Measurements from ENCODE around the gene LEKR1.

LEKR1 gene

DNA sequence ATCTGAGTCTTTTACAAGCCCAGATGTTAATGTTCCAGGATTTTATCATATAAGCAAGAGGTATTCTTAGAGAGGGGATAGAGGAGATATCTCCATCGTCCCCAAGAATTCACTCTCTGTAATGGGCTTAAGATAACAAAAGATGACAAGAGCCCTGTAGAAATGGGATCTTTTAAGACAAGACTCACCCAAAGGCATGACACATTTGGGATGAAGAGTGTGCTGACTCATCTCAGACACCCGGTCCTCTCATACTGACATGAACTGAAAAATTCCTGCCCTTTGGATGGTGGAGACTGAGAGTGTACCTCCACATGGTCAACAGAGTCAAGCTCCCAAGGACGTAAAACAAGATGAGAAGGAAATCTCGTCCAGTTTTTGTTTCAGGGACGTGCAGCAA, 11.0 kb downstream of the LEKR1 start:
- no peak overlapping the region for H2AFZ ChIP-seq (ENCODE audit: low read length, unreplicated experiment)
- H3K27ac ChIP-seq (ENCODE audit: low read depth, low read length), result no peak overlapping the region
- H3K27me3 ChIP-seq (ENCODE audit: insufficient read depth, low read length), result no peaks in the 10 kb centered on the region
- no peaks in the 10 kb centered on the region for H3K36me3 ChIP-seq (ENCODE audit: insufficient read depth, low read length)
- H3K79me2 ChIP-seq (ENCODE audit: control insufficient read depth, insufficient read depth, low read length, unreplicated experiment), result no peaks in the 10 kb centered on the region
- H3K4me1 ChIP-seq (ENCODE audit: control insufficient read depth, insufficient read depth, low read length, unreplicated experiment), result peaks cover 8% of the 10 kb centered on the region
- H3K4me3 ChIP-seq (ENCODE audit: low read depth, low read length), result no peak overlapping the region

DNA sequence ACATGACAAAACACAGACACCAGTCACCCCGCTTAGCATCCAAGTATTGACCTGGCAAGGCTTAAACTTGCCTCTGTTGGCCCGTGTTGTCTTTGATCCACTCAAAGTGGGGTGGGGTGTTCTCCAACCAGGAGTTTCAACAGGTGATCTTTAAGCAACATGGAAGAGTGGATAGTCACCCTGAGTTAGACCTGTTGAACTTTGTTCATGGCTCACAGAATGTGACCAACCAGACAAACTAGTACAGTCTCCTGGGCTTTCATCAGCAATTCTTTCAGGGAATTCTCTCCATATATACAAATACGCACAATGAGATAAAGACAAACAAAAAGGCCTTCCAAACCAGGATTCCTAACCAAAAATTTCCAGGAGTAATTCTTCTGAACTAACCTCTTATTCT, 11.9 kb downstream of the LEKR1 start:
- Histone ChIP-seq H3K4me3 (ENCODE audit: low read depth, low read length) (no peak overlapping the region), H3K27me3 (ENCODE audit: insufficient read depth, low read length) (no peaks in the 10 kb centered on the region), H3K4me1 (ENCODE audit: control insufficient read depth, insufficient read depth, low read length, unreplicated experiment) (peaks cover 8% of the 10 kb centered on the region), H3K36me3 (ENCODE audit: insufficient read depth, low read length) (no peaks in the 10 kb centered on the region), H3K27ac (ENCODE audit: low read depth, low read length) (no peak overlapping the region), H3K79me2 (ENCODE audit: control insufficient read depth, insufficient read depth, low read length, unreplicated experiment) (no peaks in the 10 kb centered on the region), H2AFZ (ENCODE audit: low read length, unreplicated experiment) (no peak overlapping the region)

DNA sequence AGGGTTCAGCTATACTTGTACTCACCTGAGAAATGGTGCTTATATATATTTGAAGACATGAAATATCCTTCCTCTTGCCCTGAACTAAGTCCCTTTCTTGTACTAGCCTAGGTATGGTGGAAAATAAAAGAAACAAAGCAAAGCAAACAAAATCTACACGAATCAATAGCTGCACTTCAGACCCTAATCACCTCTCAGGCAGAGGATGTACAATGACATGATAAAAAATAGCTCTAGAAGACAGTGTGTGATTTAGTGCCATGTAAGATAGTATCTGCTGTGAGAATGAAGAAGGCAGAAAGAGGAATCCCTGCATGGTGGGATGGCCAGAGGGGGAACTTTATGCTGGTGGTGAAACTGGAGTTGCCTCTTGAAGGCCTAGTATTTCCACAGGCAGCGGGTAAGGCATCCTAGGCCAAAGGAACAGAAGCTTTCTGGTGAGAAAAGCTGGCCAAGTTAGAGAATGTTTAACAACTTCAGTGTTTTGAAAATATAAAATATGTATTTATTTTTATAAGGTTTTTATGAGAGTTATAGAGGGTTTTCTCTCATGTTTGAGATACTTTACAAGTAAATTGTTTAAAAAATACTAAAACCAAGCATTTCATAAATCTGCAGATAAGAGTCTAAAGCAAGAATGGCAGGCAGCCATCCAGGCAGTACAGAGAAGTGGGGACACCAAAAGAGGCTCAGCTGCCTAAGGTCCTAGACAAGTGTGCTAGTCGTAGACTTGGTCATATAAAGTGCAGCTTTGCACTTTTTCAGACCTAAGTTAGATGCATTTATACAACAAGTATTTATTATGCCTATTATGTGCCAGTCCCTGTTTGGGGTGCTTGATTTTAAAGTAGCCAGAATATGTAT, 14.9 kb downstream of the LEKR1 start:
- Histone ChIP-seq H3K27me3 (ENCODE audit: insufficient read depth, low read length) (no peaks in the 10 kb centered on the region), H2AFZ (ENCODE audit: low read length, unreplicated experiment) (no peak overlapping the region)

DNA sequence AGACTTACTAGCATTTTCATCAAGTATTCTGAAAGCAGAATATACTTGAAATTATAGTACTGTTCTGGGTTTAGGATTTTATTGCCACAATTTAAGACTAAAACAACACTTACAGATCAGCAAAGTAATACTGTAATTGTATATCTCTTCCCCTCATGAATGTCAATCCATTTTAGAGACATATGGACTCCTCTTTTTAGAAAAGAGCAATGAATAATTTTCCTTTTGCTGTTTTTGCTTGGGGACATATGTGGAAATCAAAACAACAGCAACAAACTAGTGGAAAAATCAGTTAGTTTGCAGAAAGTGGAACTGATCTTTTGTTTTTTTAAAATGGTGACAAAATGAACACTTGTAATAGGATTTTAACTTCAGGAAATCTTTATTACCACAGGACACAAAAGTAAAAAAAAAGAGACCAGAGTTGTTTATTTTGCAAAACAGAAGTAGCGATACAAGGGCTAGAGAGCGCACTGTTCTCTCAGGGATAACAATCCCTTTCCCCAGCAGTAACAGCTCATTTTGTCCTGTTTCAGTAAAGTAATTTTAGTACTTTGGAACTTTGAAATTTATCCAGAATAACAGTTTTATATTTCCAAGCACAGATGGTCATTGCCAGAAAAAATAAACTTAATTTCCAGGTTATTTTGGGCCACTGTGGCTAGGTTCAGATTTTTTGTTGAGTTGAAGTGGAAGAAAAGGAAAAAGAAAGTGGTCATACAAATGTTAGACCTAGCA, 17.1 kb downstream of the LEKR1 start:
- H3K27ac ChIP-seq (ENCODE audit: low read depth, low read length), result no peak overlapping the region
- H3K4me3 ChIP-seq (ENCODE audit: low read depth, low read length), result no peak overlapping the region; the same call in 1 of the 2 replicates
- no peak overlapping the region for H2AFZ ChIP-seq (ENCODE audit: low read length, unreplicated experiment)
- H3K27me3 ChIP-seq (ENCODE audit: insufficient read depth, low read length), result no peaks in the 10 kb centered on the region
- H3K36me3 ChIP-seq (ENCODE audit: insufficient read depth, low read length), result no peaks in the 10 kb centered on the region
- H3K4me1 ChIP-seq (ENCODE audit: control insufficient read depth, insufficient read depth, low read length, unreplicated experiment), result no peaks in the 10 kb centered on the region
- H3K79me2 ChIP-seq (ENCODE audit: control insufficient read depth, insufficient read depth, low read length, unreplicated experiment), result no peaks in the 10 kb centered on the region

More for the DNA sequence above, 14.9 kb downstream of the LEKR1 start:
- Histone ChIP-seq H3K27ac (ENCODE audit: low read depth, low read length) (no peak overlapping the region), H3K36me3 (ENCODE audit: insufficient read depth, low read length) (no peaks in the 10 kb centered on the region), H3K79me2 (ENCODE audit: control insufficient read depth, insufficient read depth, low read length, unreplicated experiment) (no peaks in the 10 kb centered on the region), H3K4me3 (ENCODE audit: low read depth, low read length) (no peak overlapping the region), H3K4me1 (ENCODE audit: control insufficient read depth, insufficient read depth, low read length, unreplicated experiment) (peaks cover 8% of the 10 kb centered on the region)

DNA sequence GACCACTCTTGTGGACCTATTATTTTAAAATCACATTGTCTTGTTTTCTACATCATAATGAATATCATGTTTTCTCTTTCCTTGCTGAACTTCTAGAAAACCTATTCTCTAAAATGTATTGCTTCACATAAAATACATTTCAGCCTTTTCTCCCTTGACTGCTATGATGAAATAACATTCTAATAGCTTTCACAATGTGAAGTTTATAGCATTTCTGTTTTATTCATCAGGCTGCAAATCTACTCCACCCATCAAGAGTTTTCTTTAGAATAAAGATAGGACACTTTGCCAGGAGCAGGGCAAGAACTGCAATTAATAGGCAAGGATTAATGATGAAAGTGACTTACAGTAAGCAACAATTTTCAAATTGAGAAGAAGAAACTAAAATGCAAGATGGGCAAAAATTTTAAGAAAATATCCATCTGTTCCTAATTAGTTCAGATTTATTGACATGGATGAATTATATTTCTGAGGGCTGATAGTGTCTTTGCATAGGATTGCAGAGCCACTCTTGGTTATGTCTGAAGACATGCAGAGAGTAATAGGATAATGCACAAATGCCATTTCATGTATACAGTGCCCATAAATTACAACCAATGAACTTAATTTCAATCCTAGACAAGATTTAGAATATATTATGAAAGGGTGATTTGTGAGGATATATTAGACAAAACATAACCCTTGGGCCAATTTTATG, 21.7 kb downstream of the LEKR1 start:
- Histone ChIP-seq H2AFZ (ENCODE audit: low read length, unreplicated experiment) (no peak overlapping the region), H3K4me3 (ENCODE audit: low read depth, low read length) (no peak overlapping the region), H3K36me3 (ENCODE audit: insufficient read depth, low read length) (no peaks in the 10 kb centered on the region), H3K27ac (ENCODE audit: low read depth, low read length) (no peak overlapping the region), H3K4me1 (ENCODE audit: control insufficient read depth, insufficient read depth, low read length, unreplicated experiment) (no peaks in the 10 kb centered on the region), H3K79me2 (ENCODE audit: control insufficient read depth, insufficient read depth, low read length, unreplicated experiment) (no peaks in the 10 kb centered on the region), H3K27me3 (ENCODE audit: insufficient read depth, low read length) (no peaks in the 10 kb centered on the region)

DNA sequence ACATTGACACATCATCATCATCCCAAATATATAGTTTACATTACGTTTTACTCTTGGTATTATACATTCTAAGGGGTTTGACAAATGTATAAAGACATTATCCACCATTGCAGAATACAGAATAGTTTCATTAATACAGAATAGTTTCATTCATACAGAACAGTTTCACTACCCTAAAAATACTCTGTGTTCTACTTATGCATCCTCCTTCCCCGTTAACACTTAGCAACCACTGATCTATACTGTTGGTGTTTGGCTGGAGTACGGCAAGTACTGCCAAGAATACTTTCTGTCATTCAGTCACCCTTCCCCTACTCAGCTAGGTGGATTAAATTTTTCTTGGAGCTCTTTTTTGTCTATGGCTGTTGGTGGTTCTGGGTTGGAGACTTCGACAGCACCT, 33.4 kb downstream of the LEKR1 start:
- Histone ChIP-seq H3K36me3 (ENCODE audit: insufficient read depth, low read length) (no peaks in the 10 kb centered on the region), H3K27me3 (ENCODE audit: insufficient read depth, low read length) (no peaks in the 10 kb centered on the region), H3K27ac (ENCODE audit: low read depth, low read length) (no peak overlapping the region), H3K4me3 (ENCODE audit: low read depth, low read length) (no peak overlapping the region), H2AFZ (ENCODE audit: low read length, unreplicated experiment) (no peak overlapping the region), H3K4me1 (ENCODE audit: control insufficient read depth, insufficient read depth, low read length, unreplicated experiment) (no peaks in the 10 kb centered on the region), H3K79me2 (ENCODE audit: control insufficient read depth, insufficient read depth, low read length, unreplicated experiment) (no peaks in the 10 kb centered on the region)

DNA sequence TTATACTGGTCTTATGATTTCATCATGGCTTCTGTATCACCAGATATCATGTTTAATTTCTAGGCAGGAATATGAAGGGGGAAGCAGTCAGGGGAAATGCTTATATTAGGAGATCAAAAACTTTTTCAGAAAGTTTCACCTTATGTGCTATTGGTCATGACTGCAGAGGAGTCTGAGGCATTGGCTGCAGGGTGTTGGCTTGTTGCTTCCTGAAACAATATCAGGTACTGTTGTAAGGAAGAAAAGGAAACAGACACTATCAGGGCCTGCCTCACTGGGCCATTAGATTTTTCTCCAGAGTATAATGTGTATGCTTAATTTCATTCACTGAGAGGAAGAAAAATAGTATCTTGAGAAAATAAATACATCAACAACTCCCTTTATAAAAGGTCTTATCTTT, 34.7 kb downstream of the LEKR1 start:
- Histone ChIP-seq H2AFZ (ENCODE audit: low read length, unreplicated experiment) (no peak overlapping the region), H3K4me1 (ENCODE audit: control insufficient read depth, insufficient read depth, low read length, unreplicated experiment) (no peaks in the 10 kb centered on the region), H3K27me3 (ENCODE audit: insufficient read depth, low read length) (no peaks in the 10 kb centered on the region), H3K36me3 (ENCODE audit: insufficient read depth, low read length) (no peaks in the 10 kb centered on the region), H3K4me3 (ENCODE audit: low read depth, low read length) (no peak overlapping the region), H3K27ac (ENCODE audit: low read depth, low read length) (no peak overlapping the region), H3K79me2 (ENCODE audit: control insufficient read depth, insufficient read depth, low read length, unreplicated experiment) (no peaks in the 10 kb centered on the region)

DNA sequence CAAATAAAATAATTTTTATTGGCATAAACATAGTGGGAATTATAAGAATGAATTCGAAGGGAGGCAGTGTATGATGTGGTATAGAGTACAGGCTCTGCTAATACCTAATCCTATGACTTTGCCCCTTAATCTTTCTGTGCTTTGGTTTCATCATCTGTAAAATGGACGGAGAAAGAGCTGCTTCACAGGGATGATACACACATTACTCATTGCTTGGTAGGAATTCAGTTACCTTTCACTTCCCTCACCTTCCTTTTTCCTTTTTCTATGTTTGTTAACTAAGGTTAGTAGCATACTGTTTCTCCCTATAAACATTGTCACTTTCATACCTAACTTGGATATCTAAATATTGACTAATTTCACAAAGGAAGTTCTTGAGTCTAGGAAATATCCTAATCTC, 36.2 kb downstream of the LEKR1 start:
- H3K4me1 ChIP-seq (ENCODE audit: control insufficient read depth, insufficient read depth, low read length, unreplicated experiment), result no peaks in the 10 kb centered on the region
- no peak overlapping the region for H3K4me3 ChIP-seq (ENCODE audit: low read depth, low read length)
- no peaks in the 10 kb centered on the region for H3K79me2 ChIP-seq (ENCODE audit: control insufficient read depth, insufficient read depth, low read length, unreplicated experiment)
- no peak overlapping the region for H3K27ac ChIP-seq (ENCODE audit: low read depth, low read length)
- H3K27me3 ChIP-seq (ENCODE audit: insufficient read depth, low read length), result no peaks in the 10 kb centered on the region
- no peaks in the 10 kb centered on the region for H3K36me3 ChIP-seq (ENCODE audit: insufficient read depth, low read length)
- no peak overlapping the region for H2AFZ ChIP-seq (ENCODE audit: low read length, unreplicated experiment)

DNA sequence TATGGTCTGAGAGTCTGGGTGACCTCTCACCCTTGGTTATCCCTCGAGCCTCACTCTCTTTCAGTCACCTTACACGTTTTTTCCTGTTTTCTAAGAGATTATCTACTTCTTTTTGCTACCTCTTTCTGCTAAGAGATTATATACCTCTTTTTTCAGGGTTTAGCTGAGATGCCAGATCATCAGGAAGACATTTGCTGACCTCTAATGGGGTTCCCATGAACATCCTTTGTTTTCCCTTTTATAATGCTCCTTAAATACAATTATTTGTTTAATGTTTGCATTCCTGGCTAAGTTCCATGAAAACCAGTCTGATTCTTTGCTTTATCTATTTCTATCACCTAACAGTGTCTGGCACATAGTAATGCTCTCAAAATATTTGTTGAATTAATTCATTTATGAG, 39.6 kb downstream of the LEKR1 start:
- H3K27me3 ChIP-seq (ENCODE audit: insufficient read depth, low read length), result no peaks in the 10 kb centered on the region
- H2AFZ ChIP-seq (ENCODE audit: low read length, unreplicated experiment), result no peak overlapping the region
- H3K36me3 ChIP-seq (ENCODE audit: insufficient read depth, low read length), result no peaks in the 10 kb centered on the region
- H3K79me2 ChIP-seq (ENCODE audit: control insufficient read depth, insufficient read depth, low read length, unreplicated experiment), result no peaks in the 10 kb centered on the region
- no peak overlapping the region for H3K27ac ChIP-seq (ENCODE audit: low read depth, low read length)
- H3K4me1 ChIP-seq (ENCODE audit: control insufficient read depth, insufficient read depth, low read length, unreplicated experiment), result no peaks in the 10 kb centered on the region
- H3K4me3 ChIP-seq (ENCODE audit: low read depth, low read length), result no peak overlapping the region

DNA sequence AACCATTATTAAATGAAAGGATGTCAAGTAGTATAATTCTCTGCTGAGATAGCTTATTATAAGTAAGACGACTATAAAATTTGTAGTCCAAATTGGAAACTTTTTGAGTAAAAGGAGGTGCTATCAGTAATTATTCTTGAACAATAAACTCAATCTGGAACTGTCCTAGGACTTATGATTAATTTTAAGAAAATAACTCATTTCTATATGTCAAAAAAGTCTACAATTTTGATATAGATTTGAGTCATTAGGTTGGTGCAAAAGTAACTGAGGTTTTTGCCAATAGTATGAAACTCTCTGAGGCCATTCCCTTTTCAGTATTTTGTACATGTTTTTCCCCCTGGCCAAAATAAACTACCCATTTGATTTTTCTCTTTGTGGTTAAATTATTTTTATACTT, 41.0 kb downstream of the LEKR1 start:
- Histone ChIP-seq H3K4me1 (ENCODE audit: control insufficient read depth, insufficient read depth, low read length, unreplicated experiment) (no peaks in the 10 kb centered on the region), H3K36me3 (ENCODE audit: insufficient read depth, low read length) (no peaks in the 10 kb centered on the region), H3K27me3 (ENCODE audit: insufficient read depth, low read length) (no peaks in the 10 kb centered on the region), H3K79me2 (ENCODE audit: control insufficient read depth, insufficient read depth, low read length, unreplicated experiment) (no peaks in the 10 kb centered on the region), H2AFZ (ENCODE audit: low read length, unreplicated experiment) (no peak overlapping the region), H3K27ac (ENCODE audit: low read depth, low read length) (no peak overlapping the region), H3K4me3 (ENCODE audit: low read depth, low read length) (no peak overlapping the region)
